HepG2 (cell line): Measurements from ENCODE around the gene KIRREL3.

Experiments
- BCL6 ChIP-seq: IDR thresholded peaks from 2 replicates; pipeline ENCODE4 v1.6.1; 2016; ENCODE audit warnings: missing genetic modification reagents, missing compliant biosample characterization
- CHD2 ChIP-seq: IDR thresholded peaks from 2 replicates; pipeline ENCODE4 v1.6.1; 2011; ENCODE audit warnings: low read depth, low read length, improper control_type of control experiment
- CTCF ChIP-seq: sonication (generic); formaldehyde crosslinking; IDR thresholded peaks from 2 replicates; pipeline ENCODE4 v1.5.0; 2020; ENCODE audit warnings: mild to moderate bottlenecking, missing genetic modification reagents, moderate library complexity
- ERF ChIP-seq: IDR thresholded peaks from 2 replicates; pipeline ENCODE4 v1.6.1; 2018; ENCODE audit warnings: missing biosample characterization, missing genetic modification reagents
- JARID2 ChIP-seq: sonication (generic); formaldehyde crosslinking; IDR thresholded peaks from 2 replicates; pipeline ENCODE4 v1.8.1; 2023; ENCODE audit warnings: missing genetic modification reagents, inconsistent platforms; ENCODE audit not compliant: insufficient replicate concordance
- KDM5B ChIP-seq: sonication (generic); formaldehyde crosslinking; IDR thresholded peaks from 2 replicates; pipeline ENCODE4 v1.4.0; 2020; ENCODE audit warnings: missing genetic modification reagents, mild to moderate bottlenecking, borderline replicate concordance
- POLR2AphosphoS5 ChIP-seq: IDR thresholded peaks from 2 replicates; pipeline ENCODE4 v1.6.1; 2012; ENCODE audit warnings: low read depth, low read length
- PRMT3 ChIP-seq: sonication (generic); formaldehyde crosslinking; IDR thresholded peaks from 2 replicates; pipeline ENCODE4 v1.8.1; 2022; ENCODE audit warnings: low read depth, mild to moderate bottlenecking, moderate library complexity, missing genetic modification reagents, borderline replicate concordance
- RFX5 ChIP-seq: IDR thresholded peaks from 2 replicates; pipeline ENCODE4 v1.6.1; 2011; ENCODE audit warnings: low read depth, low read length, improper control_type of control experiment
- ZZZ3 ChIP-seq: sonication (generic); formaldehyde crosslinking; IDR thresholded peaks from 2 replicates; pipeline ENCODE4 v1.4.0; 2020; ENCODE audit warnings: missing genetic modification reagents, mild to moderate bottlenecking, borderline replicate concordance

GRCh38 chr11:126489836-126490660, 510.5 kb downstream of the KIRREL3 start:
- no peak for TF ChIP-seq CHD2
- TF ChIP-seq RFX5 = no peak
- no peak for TF ChIP-seq CTCF (CRISPR knock-in tag)
- no peak for TF ChIP-seq ERF
- no peak for TF ChIP-seq ZZZ3 (CRISPR knock-in tag)
- no peak for TF ChIP-seq POLR2AphosphoS5
- no peak for TF ChIP-seq KDM5B (CRISPR knock-in tag)
- TF ChIP-seq JARID2 (CRISPR knock-in tag) = no peak
- TF ChIP-seq PRMT3 (CRISPR knock-in tag) = no peak
- no peak for TF ChIP-seq BCL6 (CRISPR knock-in tag)
